HCT116 (cell line): ENCODE measurements around the gene RELA. TPM values are rescaled to one million over a fixed set of nuclear protein-coding genes. Genes with fewer than 3 reads are reported as not detected.

Experiments used
- ATAC-seq: fragments of 200-7000 bp; cut with Tn5 transposase; 2 replicates; pipeline ENCODE4 v1.9.1; 2020; ENCODE audit warnings: mild to moderate bottlenecking, moderate library complexity
- BruUV-seq: library from RNA; stranded (reverse); fragments of 400-500 nt; replicated peaks from 2 replicates; lab custom pipeline; 2021; lab: Mats Ljungman, UMichigan
- CTCF ChIA-PET: fragments of 300-600 bp; sonication (Branson Sonifier 250); formaldehyde crosslinking; loops from one replicate; lab custom pipeline; 2021; ENCODE audit warnings: antibody characterized with exemption; lab: Charles Lee
- POLR2A ChIA-PET: fragments of 300-600, 350-600 bp; sonication (Branson Sonifier 250); formaldehyde crosslinking; loops from one replicate; lab custom pipeline; 2021; ENCODE audit warnings: antibody characterized with exemption; lab: Charles Lee
- RAD21 ChIA-PET, 2 experiments: fragments of 300-600 bp; sonication (Branson Sonifier 250); formaldehyde crosslinking; loops; one replicate each; lab custom pipeline; 2023; ENCODE audit warnings: low total read pairs in 2 of 2; ENCODE audit not compliant: uncharacterized antibody in 2 of 2, unreplicated experiment in 2 of 2, low non-redundant PET in 1 of 2; lab: Charles Lee
- DNase-seq: peaks from one replicate; pipeline ENCODE4 v3.0.0-alpha.2; 2010; ENCODE audit warnings: low read depth, low spot score
- H2AFZ ChIP-seq: fragments of 200-600 bp; shearing (Covaris generic), sonication (generic); 2 replicates; pipeline ENCODE4 v1.6.1; 2017; ENCODE audit warnings: low read depth, mixed run types, mixed read lengths, antibody characterized with exemption, low read length; ENCODE audit not compliant: poor library complexity, severe bottlenecking
- H3K27ac ChIP-seq: 2 replicates; pipeline ENCODE4 v1.5.1; 2012; ENCODE audit warnings: low read depth, low read length
- H3K27me3 ChIP-seq: fragments of 200-600 bp; sonication (generic); 2 replicates; pipeline ENCODE4 v1.6.1; 2016; ENCODE audit warnings: mixed run types, low read length, mixed read lengths; ENCODE audit not compliant: insufficient read depth
- H3K36me3 ChIP-seq, 2 experiments: fragments of 200-500 bp in 1 of 2; fragments of 200-600 bp in 1 of 2; sonication (Bioruptor generic) in 1 of 2; sonication (generic) in 1 of 2; 2 replicates each; pipeline versions ENCODE4 v1.5.1 to v1.6.1; 2014 to 2016; ENCODE audit warnings: low read length in 2 of 2, inconsistent platforms in 1 of 2, mixed read lengths in 1 of 2, mixed run types in 1 of 2; ENCODE audit not compliant: insufficient read depth in 2 of 2, control insufficient read depth in 1 of 2
- H3K4me1 ChIP-seq, 2 experiments: fragments of 200-600 bp in 1 of 2; sonication (generic) in 1 of 2; 2 replicates each; pipeline versions ENCODE4 v1.5.1 to v1.6.1; 2012 to 2017; ENCODE audit warnings: low read length in 2 of 2, inconsistent platforms in 1 of 2, mild to moderate bottlenecking in 1 of 2, mixed read lengths in 1 of 2, mixed run types in 1 of 2, moderate library complexity in 1 of 2; ENCODE audit not compliant: insufficient read depth in 2 of 2, control insufficient read depth in 1 of 2
- H3K4me2 ChIP-seq: fragments of 200-600 bp; sonication (generic); 2 replicates; pipeline ENCODE4 v1.6.1; 2017; ENCODE audit warnings: mixed run types, low read length, mixed read lengths
- H3K4me3 ChIP-seq, 2 experiments: fragments of 200-600 bp in 1 of 2; sonication (generic) in 1 of 2; replicated peaks in 1 of 2; 2 replicates each; pipeline ENCODE4 v1.5.1; 2011 to 2016; ENCODE audit warnings: low read length in 2 of 2, control low read depth in 1 of 2, low read depth in 1 of 2, mild to moderate bottlenecking in 1 of 2, mixed read lengths in 1 of 2, mixed run types in 1 of 2
- H3K79me2 ChIP-seq: fragments of 200-600 bp; sonication (generic); 2 replicates; pipeline ENCODE4 v1.6.1; 2017; ENCODE audit warnings: mild to moderate bottlenecking, mixed run types, low read length, moderate library complexity, mixed read lengths; ENCODE audit not compliant: insufficient read depth
- H3K9ac ChIP-seq: fragments of 200-600 bp; sonication (generic); 2 replicates; pipeline ENCODE4 v1.6.1; 2016; ENCODE audit warnings: low read length, mixed read lengths
- H3K9me2 ChIP-seq: fragments of 200-600 bp; sonication (generic), shearing (Covaris generic); 2 replicates; pipeline ENCODE4 v1.6.1; 2017; ENCODE audit warnings: mixed run types, mild to moderate bottlenecking, moderate library complexity; ENCODE audit not compliant: insufficient read depth
- H3K9me3 ChIP-seq, 2 experiments: fragments of 200-500 bp in 1 of 2; fragments of 200-600 bp in 1 of 2; sonication (Bioruptor generic) in 1 of 2; sonication (generic) in 1 of 2; 2 replicates each; pipeline ENCODE4 v1.6.1; 2014 to 2017; ENCODE audit warnings: low read length in 2 of 2, mixed read lengths in 2 of 2, inconsistent platforms in 1 of 2, low read depth in 1 of 2, mild to moderate bottlenecking in 1 of 2, mixed run types in 1 of 2, moderate library complexity in 1 of 2; ENCODE audit not compliant: control insufficient read depth in 1 of 2, insufficient read depth in 1 of 2
- H4K20me1 ChIP-seq: fragments of 200-600 bp; sonication (generic), shearing (Covaris generic); 2 replicates; pipeline ENCODE4 v1.6.1; 2017; ENCODE audit warnings: mixed run types, mild to moderate bottlenecking, moderate library complexity; ENCODE audit not compliant: insufficient read depth
- ATF3 ChIP-seq: IDR thresholded peaks from 2 replicates; pipeline ENCODE4 v1.6.1; 2012
- CBX3 ChIP-seq: IDR thresholded peaks from 2 replicates; pipeline ENCODE4 v1.6.1; 2012; ENCODE audit warnings: low read depth
- EGR1 ChIP-seq: IDR thresholded peaks from 2 replicates; pipeline ENCODE4 v1.6.1; 2012; ENCODE audit warnings: low read depth
- EZH2phosphoT487 ChIP-seq: fragments of 200-600 bp; IDR thresholded peaks from 2 replicates; pipeline ENCODE4 v1.6.1; 2018; ENCODE audit warnings: antibody characterized with exemption, borderline replicate concordance
- JUND ChIP-seq: IDR thresholded peaks from 2 replicates; pipeline ENCODE4 v1.6.1; 2012
- MAX ChIP-seq: IDR thresholded peaks from 2 replicates; pipeline ENCODE4 v1.6.1; 2012
- POLR2A ChIP-seq: IDR thresholded peaks from 2 replicates; pipeline ENCODE4 v1.7.0; 2011; ENCODE audit warnings: borderline replicate concordance; ENCODE audit not compliant: insufficient read depth, insufficient read length; ENCODE audit errors: extremely low read depth
- POLR2AphosphoS5 ChIP-seq: IDR thresholded peaks from 2 replicates; pipeline ENCODE4 v1.6.1; 2011; ENCODE audit warnings: mild to moderate bottlenecking, low read depth, low read length, moderate library complexity
- RAD21 ChIP-seq: IDR thresholded peaks from 2 replicates; pipeline ENCODE4 v1.6.1; 2012; ENCODE audit warnings: low read depth, mild to moderate bottlenecking
- SIN3A ChIP-seq: IDR thresholded peaks from 2 replicates; pipeline ENCODE4 v1.6.1; 2012; ENCODE audit warnings: low read depth
- SP1 ChIP-seq: IDR thresholded peaks from 2 replicates; pipeline ENCODE4 v1.6.1; 2012; ENCODE audit warnings: low read depth
- SRF ChIP-seq: IDR thresholded peaks from 2 replicates; pipeline ENCODE4 v1.6.1; 2012; ENCODE audit warnings: low read depth
- TCF7L2 ChIP-seq: IDR thresholded peaks from 2 replicates; pipeline ENCODE4 v1.7.0; 2011; ENCODE audit warnings: borderline replicate concordance, inconsistent platforms; ENCODE audit not compliant: insufficient read depth, insufficient read length; ENCODE audit errors: extremely low read depth
- ZBTB33 ChIP-seq: IDR thresholded peaks from 2 replicates; pipeline ENCODE4 v1.6.1; 2011; ENCODE audit warnings: mild to moderate bottlenecking, low read length, moderate library complexity; ENCODE audit not compliant: insufficient replicate concordance; ENCODE audit errors: extremely low read depth
- ZFX ChIP-seq: fragments of 450-650 bp; IDR thresholded peaks from 2 replicates; pipeline ENCODE4 v1.6.1; 2017
- ZNF274 ChIP-seq: fragments of 200-500 bp; sonication (Bioruptor generic); IDR thresholded peaks from 2 replicates; pipeline ENCODE4 v1.6.1; 2014; ENCODE audit warnings: mild to moderate bottlenecking, low read depth, low read length, inconsistent platforms
- intact Hi-C: fragments of 100-400 bp; cut with micrococcal nuclease; formaldehyde crosslinking; loops from 2 replicates; pipeline ENCODE4 v1.10.0; 2022
- total RNA-seq: library from RNA; stranded (reverse); gene quantifications from one replicate; pipeline ENCODE4 v1.2.1, GENCODE V29; 2021; ENCODE audit not compliant: unreplicated experiment
- TF ChIP-seq, protein P1 (sequence below): IDR thresholded peaks from 2 replicates; pipeline ENCODE4 v1.6.1; 2012; ENCODE audit warnings: low read depth
- TF ChIP-seq, protein P2 (sequence below), 3 experiments: fragments of 200-600 bp in 1 of 3; sonication (generic) in 1 of 3; IDR thresholded peaks in 2 of 3; conservative IDR thresholded peaks in 1 of 3; 2 replicates each; pipeline ENCODE4 v1.5.1; 2012 to 2017; ENCODE audit warnings: low read depth in 2 of 3, low read length in 2 of 3, antibody characterized with exemption in 1 of 3, borderline replicate concordance in 1 of 3, control low read depth in 1 of 3, mild to moderate bottlenecking in 1 of 3, mixed read lengths in 1 of 3, mixed run types in 1 of 3, moderate library complexity in 1 of 3; ENCODE audit not compliant: insufficient read depth in 1 of 3

Gene RELA
- total RNA-seq, 1 experiment from 2014 or later, result 78.5 TPM

GRCh38 chr11:65621460-65621859, 41.3 kb downstream of the RELA start:
- no peaks in the 10 kb centered on the region for H3K9me3 ChIP-seq
- no peak overlapping the region for H3K4me2 ChIP-seq
- ChIA-PET CTCF (no interaction called here), RAD21 (no interaction called here), POLR2A (no interaction called here)
- no peak overlapping the region for H3K4me3 ChIP-seq
- H2AFZ ChIP-seq, result no peak overlapping the region
- ATAC-seq (no peak), DNase-seq (no peak)
- no peaks in the 10 kb centered on the region for H3K9me2 ChIP-seq
- intact Hi-C loops, result no loop called here
- TF ChIP-seq SIN3A, result no peak
- no peak for TF ChIP-seq CBX3
- TF ChIP-seq ATF3, result no peak
- no peak for TF ChIP-seq POLR2A
- TF ChIP-seq EGR1, result no peak
- no peak for TF ChIP-seq SP1
- TF ChIP-seq TCF7L2, result no peak
- TF ChIP-seq, protein P1, sequence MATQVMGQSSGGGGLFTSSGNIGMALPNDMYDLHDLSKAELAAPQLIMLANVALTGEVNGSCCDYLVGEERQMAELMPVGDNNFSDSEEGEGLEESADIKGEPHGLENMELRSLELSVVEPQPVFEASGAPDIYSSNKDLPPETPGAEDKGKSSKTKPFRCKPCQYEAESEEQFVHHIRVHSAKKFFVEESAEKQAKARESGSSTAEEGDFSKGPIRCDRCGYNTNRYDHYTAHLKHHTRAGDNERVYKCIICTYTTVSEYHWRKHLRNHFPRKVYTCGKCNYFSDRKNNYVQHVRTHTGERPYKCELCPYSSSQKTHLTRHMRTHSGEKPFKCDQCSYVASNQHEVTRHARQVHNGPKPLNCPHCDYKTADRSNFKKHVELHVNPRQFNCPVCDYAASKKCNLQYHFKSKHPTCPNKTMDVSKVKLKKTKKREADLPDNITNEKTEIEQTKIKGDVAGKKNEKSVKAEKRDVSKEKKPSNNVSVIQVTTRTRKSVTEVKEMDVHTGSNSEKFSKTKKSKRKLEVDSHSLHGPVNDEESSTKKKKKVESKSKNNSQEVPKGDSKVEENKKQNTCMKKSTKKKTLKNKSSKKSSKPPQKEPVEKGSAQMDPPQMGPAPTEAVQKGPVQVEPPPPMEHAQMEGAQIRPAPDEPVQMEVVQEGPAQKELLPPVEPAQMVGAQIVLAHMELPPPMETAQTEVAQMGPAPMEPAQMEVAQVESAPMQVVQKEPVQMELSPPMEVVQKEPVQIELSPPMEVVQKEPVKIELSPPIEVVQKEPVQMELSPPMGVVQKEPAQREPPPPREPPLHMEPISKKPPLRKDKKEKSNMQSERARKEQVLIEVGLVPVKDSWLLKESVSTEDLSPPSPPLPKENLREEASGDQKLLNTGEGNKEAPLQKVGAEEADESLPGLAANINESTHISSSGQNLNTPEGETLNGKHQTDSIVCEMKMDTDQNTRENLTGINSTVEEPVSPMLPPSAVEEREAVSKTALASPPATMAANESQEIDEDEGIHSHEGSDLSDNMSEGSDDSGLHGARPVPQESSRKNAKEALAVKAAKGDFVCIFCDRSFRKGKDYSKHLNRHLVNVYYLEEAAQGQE, result no peak
- TF ChIP-seq JUND, result no peak
- TF ChIP-seq ZFX, result no peak
- TF ChIP-seq, protein P2, sequence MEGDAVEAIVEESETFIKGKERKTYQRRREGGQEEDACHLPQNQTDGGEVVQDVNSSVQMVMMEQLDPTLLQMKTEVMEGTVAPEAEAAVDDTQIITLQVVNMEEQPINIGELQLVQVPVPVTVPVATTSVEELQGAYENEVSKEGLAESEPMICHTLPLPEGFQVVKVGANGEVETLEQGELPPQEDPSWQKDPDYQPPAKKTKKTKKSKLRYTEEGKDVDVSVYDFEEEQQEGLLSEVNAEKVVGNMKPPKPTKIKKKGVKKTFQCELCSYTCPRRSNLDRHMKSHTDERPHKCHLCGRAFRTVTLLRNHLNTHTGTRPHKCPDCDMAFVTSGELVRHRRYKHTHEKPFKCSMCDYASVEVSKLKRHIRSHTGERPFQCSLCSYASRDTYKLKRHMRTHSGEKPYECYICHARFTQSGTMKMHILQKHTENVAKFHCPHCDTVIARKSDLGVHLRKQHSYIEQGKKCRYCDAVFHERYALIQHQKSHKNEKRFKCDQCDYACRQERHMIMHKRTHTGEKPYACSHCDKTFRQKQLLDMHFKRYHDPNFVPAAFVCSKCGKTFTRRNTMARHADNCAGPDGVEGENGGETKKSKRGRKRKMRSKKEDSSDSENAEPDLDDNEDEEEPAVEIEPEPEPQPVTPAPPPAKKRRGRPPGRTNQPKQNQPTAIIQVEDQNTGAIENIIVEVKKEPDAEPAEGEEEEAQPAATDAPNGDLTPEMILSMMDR (IDR thresholded peaks at IDR 0.05 in 2 of 3, conservative IDR thresholded peaks at IDR 0.05 in 1 of 3; ENCODE audit: borderline replicate concordance in 1 of 3, insufficient read depth in 1 of 3, low read depth in 2 of 3, low read length in 2 of 3), result no peak
- TF ChIP-seq EZH2phosphoT487, result no peak
- no peak for TF ChIP-seq ZNF274
- no peak for TF ChIP-seq MAX
- TF ChIP-seq ZBTB33, result no peak
- no peak for TF ChIP-seq SRF
- TF ChIP-seq RAD21, result no peak
- no peak for TF ChIP-seq POLR2AphosphoS5
- peaks cover 26% of the 10 kb centered on the region for H3K79me2 ChIP-seq
- H3K9ac ChIP-seq, result no peak overlapping the region
- no peaks in the 10 kb centered on the region for H4K20me1 ChIP-seq
- H3K36me3 ChIP-seq, result peaks cover 22 to 29% of the 10 kb centered on the region in 2 experiments; a peak in 3 of 4 replicates
- no peak overlapping the region for H3K27ac ChIP-seq
- no peaks in the 10 kb centered on the region for H3K27me3 ChIP-seq
- peaks cover 4 to 9% of the 10 kb centered on the region in 2 experiments for H3K4me1 ChIP-seq
- BruUV-seq, result no TSS peak
